Measurements from ENCODE around the gene CBX2.
A peak's percentile ranks its signal among the peaks of the same experiment; 100 is the strongest.

The CBX2 gene

GRCh38 chr17:79795795-79796443, 18.0 kb downstream of the CBX2 start:
- TF ChIP-seq CTCF (IDR thresholded peaks at IDR 0.05) = no peak
- Histone ChIP-seq H3K79me2 (no peaks in the 10 kb centered on the region), H3K9me3 (ENCODE audit: control insufficient read depth, low read length) (no peaks in the 10 kb centered on the region), H3K9ac (no peak overlapping the region), H3K4me3 (ENCODE audit: low read depth, low read length) (no peak overlapping the region), H2AFZ (no peak overlapping the region), H3K27ac (no peak overlapping the region), H3K4me2 (ENCODE audit: low read length) (peak overlapping the region; percentile 94), H3K27me3 (ENCODE audit: control insufficient read depth, insufficient read depth, low read length) (peaks cover 11% of the 10 kb centered on the region), H3K4me1 (peaks cover 8% of the 10 kb centered on the region), H3K36me3 (ENCODE audit: control insufficient read depth, insufficient read depth, low read length) (no peaks in the 10 kb centered on the region)

- Histone ChIP-seq H3K4me2 (ENCODE audit: low read length) (peak overlapping the region; percentile 94), H3K36me3 (ENCODE audit: control insufficient read depth, insufficient read depth, low read length) (no peaks in the 10 kb centered on the region), H2AFZ (peak overlapping the region; percentile 77), H3K9me3 (ENCODE audit: control insufficient read depth, low read length) (no peaks in the 10 kb centered on the region), H3K27ac (no peak overlapping the region), H3K4me1 (peaks cover 8% of the 10 kb centered on the region), H3K9ac (no peak overlapping the region), H3K79me2 (no peaks in the 10 kb centered on the region), H3K27me3 (ENCODE audit: control insufficient read depth, insufficient read depth, low read length) (peaks cover 6% of the 10 kb centered on the region), H3K4me3 (ENCODE audit: low read depth, low read length) (peak overlapping the region; percentile 87)
- no peak for TF ChIP-seq CTCF (IDR thresholded peaks at IDR 0.05)
Observed at GRCh38 chr17:79796444-79796762, 18.5 kb downstream of the CBX2 start.

GRCh38 chr17:79796763-79797491, 19.0 kb downstream of the CBX2 start, which contains the start of gene CBX8:
CBX8 (minus strand) TSS chr17:79797077; CDS start chr17:79796998, 79 bp downstream.
- Histone ChIP-seq H3K36me3 (ENCODE audit: control insufficient read depth, insufficient read depth, low read length) (no peaks in the 10 kb centered on the region), H3K79me2 (no peaks in the 10 kb centered on the region), H3K9me3 (ENCODE audit: control insufficient read depth, low read length) (no peaks in the 10 kb centered on the region), H3K27me3 (ENCODE audit: control insufficient read depth, insufficient read depth, low read length) (peaks cover 6% of the 10 kb centered on the region), H3K4me1 (peaks cover 8% of the 10 kb centered on the region), H3K9ac (no peak within 1 kb of the TSS), H3K4me3 (ENCODE audit: low read depth, low read length) (peak within 1 kb of the TSS; percentile 87), H2AFZ (peak within 1 kb of the TSS; percentile 77), H3K27ac (peak within 1 kb of the TSS; percentile 61), H3K4me2 (ENCODE audit: low read length) (peak within 1 kb of the TSS; percentile 94)
- peak; percentile 13 for TF ChIP-seq CTCF (IDR thresholded peaks at IDR 0.05)

- Histone ChIP-seq H3K79me2 (no peaks in the 10 kb centered on the region), H3K4me2 (ENCODE audit: low read length) (peak overlapping the region; percentile 89), H3K4me1 (peaks cover 8% of the 10 kb centered on the region), H3K27ac (peak overlapping the region; percentile 61), H3K4me3 (ENCODE audit: low read depth, low read length) (peak overlapping the region; percentile 87), H2AFZ (peak overlapping the region; percentile 63), H3K9ac (no peak overlapping the region), H3K9me3 (ENCODE audit: control insufficient read depth, low read length) (no peaks in the 10 kb centered on the region), H3K27me3 (ENCODE audit: control insufficient read depth, insufficient read depth, low read length) (peaks cover 6% of the 10 kb centered on the region), H3K36me3 (ENCODE audit: control insufficient read depth, insufficient read depth, low read length) (no peaks in the 10 kb centered on the region)
- TF ChIP-seq CTCF (IDR thresholded peaks at IDR 0.05) = no peak
Observed at GRCh38 chr17:79797492-79798298, 19.7 kb downstream of the CBX2 start.
